Stimulated activated CD4-positive, alpha-beta T cell treated with anti-CD3 and anti-CD28 coated beads, Interleukin-12 subunit alpha, Interleukin-12 subunit beta, amount 100 ng/mL, for 4 hours (primary cell): ENCODE data around the gene TTC7B.

Source experiments
- DNase-seq: peaks from one replicate; pipeline ENCODE4 v3.0.0-alpha.2; 2020

The TTC7B gene

GRCh38 chr14:90519262-90519920, 296.8 kb downstream of the TTC7B start:
- DNase-seq = no peak

- DNase-seq = peak; percentile 48
These were observed 297.3 kb downstream of the TTC7B start for GRCh38 chr14:90518941-90519256.

- DNase-seq = no peak
These were observed 297.9 kb downstream of the TTC7B start for GRCh38 chr14:90518069-90518940.

GRCh38 chr14:90517076-90517841, 299.0 kb downstream of the TTC7B start:
- no peak for DNase-seq

- DNase-seq = no peak
These were observed 301.7 kb downstream of the TTC7B start for GRCh38 chr14:90514566-90514965.

- DNase-seq = no peak
These were observed 302.2 kb downstream of the TTC7B start for GRCh38 chr14:90514015-90514398.

- DNase-seq = no peak
These were observed 302.8 kb downstream of the TTC7B start for GRCh38 chr14:90513161-90514014.

GRCh38 chr14:90512329-90512991, 303.8 kb downstream of the TTC7B start:
- no peak for DNase-seq

GRCh38 chr14:90511795-90512328, 304.4 kb downstream of the TTC7B start:
- no peak for DNase-seq

- DNase-seq = no peak
These were observed 305.0 kb downstream of the TTC7B start for GRCh38 chr14:90511252-90511651.

GRCh38 chr14:90510159-90510558, 306.1 kb downstream of the TTC7B start:
- no peak for DNase-seq

- DNase-seq = no peak
These were observed 306.8 kb downstream of the TTC7B start for GRCh38 chr14:90509403-90509802.

- no peak for DNase-seq
These were observed 307.5 kb downstream of the TTC7B start for GRCh38 chr14:90508536-90509254.

GRCh38 chr14:90508036-90508435, 308.2 kb downstream of the TTC7B start:
- DNase-seq = no peak

- DNase-seq = no peak
These were observed 308.8 kb downstream of the TTC7B start for GRCh38 chr14:90507428-90507827.

GRCh38 chr14:90506748-90507147, 309.5 kb downstream of the TTC7B start:
- no peak for DNase-seq

- DNase-seq = no peak
These were observed 310.7 kb downstream of the TTC7B start for GRCh38 chr14:90505531-90505930.

GRCh38 chr14:90504643-90505042, 311.6 kb downstream of the TTC7B start:
- DNase-seq = no peak

GRCh38 chr14:90503582-90503981, 312.6 kb downstream of the TTC7B start:
- DNase-seq = no peak

GRCh38 chr14:90502760-90503159, 313.5 kb downstream of the TTC7B start:
- no peak for DNase-seq

GRCh38 chr14:90500665-90501370, 315.4 kb downstream of the TTC7B start:
- no peak for DNase-seq
